Fibroblast of skin of abdomen (primary cell): Measurements from ENCODE around the gene SCARB2.
A peak's percentile ranks its signal among the peaks of the same experiment; 100 is the strongest.

Source experiments
- DNase-seq: peaks from one replicate; pipeline ENCODE4 v3.0.0-alpha.2; 2013

SCARB2 gene

GRCh38 chr4:76198411-76199237 is 15.0 kb downstream of the SCARB2 start:
- DNase-seq = peak; percentile 82

GRCh38 chr4:76197971-76198410 is 15.6 kb downstream of the SCARB2 start:
- peak; percentile 70 for DNase-seq

GRCh38 chr4:76197031-76197743 is 16.4 kb downstream of the SCARB2 start:
- no peak for DNase-seq

- DNase-seq = no peak
These were observed 17.2 kb downstream of the SCARB2 start for GRCh38 chr4:76196376-76196775.

GRCh38 chr4:76195326-76195725 is 18.3 kb downstream of the SCARB2 start:
- DNase-seq = no peak

- peak; percentile 92 for DNase-seq
These were observed 19.3 kb downstream of the SCARB2 start for GRCh38 chr4:76194325-76194724.

GRCh38 chr4:76192236-76192635 is 21.4 kb downstream of the SCARB2 start:
- DNase-seq = no peak

GRCh38 chr4:76188557-76188956 is 25.1 kb downstream of the SCARB2 start:
- no peak for DNase-seq

- DNase-seq = no peak
These were observed 25.5 kb downstream of the SCARB2 start for GRCh38 chr4:76188149-76188548.

GRCh38 chr4:76187152-76187551 is 26.5 kb downstream of the SCARB2 start:
- DNase-seq = no peak

GRCh38 chr4:76182463-76182862 is 31.2 kb downstream of the SCARB2 start:
- no peak for DNase-seq

GRCh38 chr4:76179398-76180318 is 34.0 kb downstream of the SCARB2 start:
- peak; percentile 66 for DNase-seq

GRCh38 chr4:76178296-76178695 is 35.3 kb downstream of the SCARB2 start:
- no peak for DNase-seq

- no peak for DNase-seq
These were observed 35.9 kb downstream of the SCARB2 start for GRCh38 chr4:76177709-76178108.

- DNase-seq = no peak
These were observed 38.3 kb downstream of the SCARB2 start for GRCh38 chr4:76175336-76175735.

- DNase-seq = no peak
These were observed 39.4 kb downstream of the SCARB2 start for GRCh38 chr4:76174216-76174615.

- DNase-seq = no peak
These were observed 44.9 kb downstream of the SCARB2 start for GRCh38 chr4:76168688-76169087.

- DNase-seq = no peak
These were observed 47.1 kb downstream of the SCARB2 start for GRCh38 chr4:76166480-76166879.

GRCh38 chr4:76160355-76160754 is 53.3 kb downstream of the SCARB2 start:
- DNase-seq = no peak

GRCh38 chr4:76156635-76157034 is 57.0 kb downstream of the SCARB2 start:
- DNase-seq = no peak

GRCh38 chr4:76155979-76156378 is 57.6 kb downstream of the SCARB2 start:
- no peak for DNase-seq

- DNase-seq = no peak
These were observed 60.3 kb downstream of the SCARB2 start for GRCh38 chr4:76153356-76153755.
